ENCODE measurements around the gene NRK.
"Not testable (repeated sequence)": the region's sequence is repeated elsewhere in the genome, so short reads cannot be mapped to it uniquely, and the experiment has no call there.

Gene NRK

DNA sequence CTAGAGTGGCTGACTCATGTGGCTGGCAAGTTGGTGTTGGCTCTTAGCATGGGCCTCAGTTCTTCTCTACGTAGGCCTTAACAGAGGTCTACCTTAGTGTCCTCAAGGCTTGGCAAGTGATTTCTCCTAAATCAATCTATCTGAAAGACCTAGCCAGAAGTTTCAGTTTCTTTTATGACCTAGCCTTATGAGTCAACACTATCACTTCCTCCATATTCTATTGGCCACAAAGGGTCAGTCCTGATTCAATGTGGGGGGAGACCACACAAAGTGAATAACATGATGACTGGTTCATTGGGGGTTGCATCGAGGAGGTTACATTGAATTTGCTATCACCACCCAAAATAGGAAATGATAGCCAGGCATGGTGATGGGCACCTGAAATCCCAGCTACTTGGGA is 5.8 kb upstream of the NRK start:
- no peak for DNase-seq (ENCODE audit: low read depth)
- TF ChIP-seq, protein P1, sequence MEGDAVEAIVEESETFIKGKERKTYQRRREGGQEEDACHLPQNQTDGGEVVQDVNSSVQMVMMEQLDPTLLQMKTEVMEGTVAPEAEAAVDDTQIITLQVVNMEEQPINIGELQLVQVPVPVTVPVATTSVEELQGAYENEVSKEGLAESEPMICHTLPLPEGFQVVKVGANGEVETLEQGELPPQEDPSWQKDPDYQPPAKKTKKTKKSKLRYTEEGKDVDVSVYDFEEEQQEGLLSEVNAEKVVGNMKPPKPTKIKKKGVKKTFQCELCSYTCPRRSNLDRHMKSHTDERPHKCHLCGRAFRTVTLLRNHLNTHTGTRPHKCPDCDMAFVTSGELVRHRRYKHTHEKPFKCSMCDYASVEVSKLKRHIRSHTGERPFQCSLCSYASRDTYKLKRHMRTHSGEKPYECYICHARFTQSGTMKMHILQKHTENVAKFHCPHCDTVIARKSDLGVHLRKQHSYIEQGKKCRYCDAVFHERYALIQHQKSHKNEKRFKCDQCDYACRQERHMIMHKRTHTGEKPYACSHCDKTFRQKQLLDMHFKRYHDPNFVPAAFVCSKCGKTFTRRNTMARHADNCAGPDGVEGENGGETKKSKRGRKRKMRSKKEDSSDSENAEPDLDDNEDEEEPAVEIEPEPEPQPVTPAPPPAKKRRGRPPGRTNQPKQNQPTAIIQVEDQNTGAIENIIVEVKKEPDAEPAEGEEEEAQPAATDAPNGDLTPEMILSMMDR (IDR thresholded peaks at IDR 0.05; ENCODE audit: low read depth, low read length, missing control alignments), result no peak
- no peak overlapping the region for H3K4me3 ChIP-seq (ENCODE audit: low read depth, low read length)

DNA sequence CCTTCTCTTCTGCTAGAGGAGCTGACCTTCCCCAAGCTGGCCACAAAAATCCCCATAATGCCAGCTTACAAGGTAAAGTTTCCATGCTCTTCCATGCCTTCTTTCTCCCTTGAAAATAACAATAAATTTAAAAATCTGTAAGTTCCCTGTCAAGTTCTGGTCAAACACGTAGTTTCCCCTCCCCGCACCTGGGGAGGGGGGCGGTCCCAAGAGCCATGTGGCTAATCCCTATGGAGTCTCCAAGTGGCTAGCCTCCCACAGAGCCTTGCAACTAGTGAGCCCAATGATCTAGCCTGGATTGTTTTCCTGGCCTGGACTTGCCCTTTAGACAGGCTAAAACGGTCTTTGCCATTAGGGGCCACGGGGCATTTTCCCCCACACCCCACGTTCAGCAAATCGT is 2.1 kb upstream of the NRK start:
- no peak overlapping the region for H3K4me3 ChIP-seq (ENCODE audit: low read depth, low read length)

DNA sequence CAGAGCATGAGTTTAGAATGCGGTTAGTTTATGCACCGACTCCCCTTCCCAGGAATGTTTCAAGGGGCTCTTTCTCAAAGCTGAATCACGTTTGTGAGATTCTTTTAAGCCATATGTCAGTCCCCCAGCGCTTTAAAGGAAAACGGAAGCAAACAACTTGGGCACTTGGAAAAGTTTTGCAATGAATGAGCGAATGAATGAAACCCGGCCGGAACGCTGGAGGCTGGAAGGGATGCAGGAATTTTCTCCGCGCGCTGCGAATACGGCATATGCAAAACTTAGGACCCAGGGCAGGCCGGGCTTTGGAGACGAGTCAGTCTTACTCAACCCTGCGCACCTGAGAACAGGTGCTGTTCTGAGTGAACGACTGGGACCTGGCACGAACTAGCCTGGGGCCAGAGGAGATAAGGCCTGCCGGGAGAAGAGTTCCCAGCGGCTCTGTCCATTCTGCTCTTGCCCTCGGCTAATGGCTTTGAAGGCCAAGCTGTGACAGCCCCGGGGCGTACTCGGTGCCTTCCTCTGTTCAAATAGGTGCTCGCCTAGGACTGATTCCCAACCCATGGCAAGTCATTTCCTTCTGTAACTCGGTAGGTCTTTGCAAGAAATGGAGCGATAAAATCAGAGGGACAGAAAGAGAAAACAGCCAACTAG is 743 bp upstream of the NRK start:
- no peak overlapping the region for H3K4me3 ChIP-seq (ENCODE audit: low read depth, low read length)
- TF ChIP-seq, protein P1 (IDR thresholded peaks at IDR 0.05; ENCODE audit: low read depth, low read length, missing control alignments), result no peak
- DNase-seq (ENCODE audit: low read depth), result no peak

More for the DNA sequence above, 2.1 kb upstream of the NRK start:
- no peak for DNase-seq (ENCODE audit: low read depth)
- TF ChIP-seq, protein P1 (IDR thresholded peaks at IDR 0.05; ENCODE audit: low read depth, low read length, missing control alignments), result no peak

DNA sequence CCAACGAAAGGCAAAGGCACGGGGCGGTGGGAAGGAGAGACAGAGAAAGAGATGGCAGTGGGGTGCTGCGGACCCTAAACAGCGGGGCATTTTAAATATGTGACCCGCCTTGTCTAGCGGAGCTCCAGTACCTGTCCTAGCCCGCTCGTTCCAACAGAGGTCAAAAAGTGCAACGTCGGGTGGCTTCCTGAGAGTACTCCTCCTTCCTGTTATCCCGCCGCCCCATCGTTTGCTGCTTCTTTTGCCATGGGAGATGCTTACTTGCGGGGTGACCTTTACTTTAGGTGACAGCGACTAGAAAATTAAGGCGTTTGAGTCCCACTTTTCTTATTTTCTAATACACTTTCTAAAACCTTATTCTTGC is 735 bp downstream of the NRK start:
- no peak overlapping the region for H3K4me3 ChIP-seq (ENCODE audit: low read depth, low read length)
- TF ChIP-seq, protein P1 (IDR thresholded peaks at IDR 0.05; ENCODE audit: low read depth, low read length, missing control alignments), result no peak
- no peak for DNase-seq (ENCODE audit: low read depth)

DNA sequence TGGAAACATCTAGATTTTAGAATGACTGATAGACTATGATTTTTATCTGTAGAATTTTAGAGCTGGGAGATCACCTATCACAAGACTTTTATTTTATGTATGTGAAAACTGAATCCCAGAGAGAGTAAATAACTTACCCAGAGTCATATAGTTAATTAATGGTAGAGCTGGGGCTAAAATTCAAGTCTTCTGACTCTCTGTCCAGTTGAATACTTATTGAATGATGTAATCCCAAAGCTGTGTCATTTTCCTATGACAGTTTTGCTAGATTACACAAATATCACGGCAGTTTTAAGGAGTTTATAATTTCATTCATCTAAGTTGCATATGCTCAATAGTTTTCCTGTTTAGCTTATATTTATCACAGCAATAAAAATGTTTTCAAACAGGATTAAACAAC is 6.7 kb downstream of the NRK start:
- H3K4me3 ChIP-seq (ENCODE audit: low read depth, low read length), result no peak overlapping the region
- TF ChIP-seq, protein P1 (IDR thresholded peaks at IDR 0.05; ENCODE audit: low read depth, low read length, missing control alignments), result no peak
- DNase-seq (ENCODE audit: low read depth), result no peak

DNA sequence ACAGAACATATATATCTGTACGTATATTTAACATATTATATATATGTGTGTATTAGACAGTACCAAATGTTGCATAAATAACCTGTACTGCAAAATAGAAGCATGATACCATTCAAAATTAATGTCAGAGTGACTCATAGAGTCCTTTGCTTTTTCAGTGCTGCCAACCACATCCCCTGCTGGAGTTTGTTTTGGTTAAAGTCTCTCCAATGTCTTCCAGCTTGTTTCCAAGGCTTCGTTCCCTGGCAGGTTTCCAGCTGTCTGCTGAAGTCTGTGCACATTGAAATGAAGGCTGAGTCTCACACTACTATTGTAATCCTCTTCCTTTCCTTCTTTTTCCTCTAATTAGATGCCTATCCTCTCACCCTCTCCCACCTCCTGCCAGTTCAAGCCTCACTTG is 14.9 kb downstream of the NRK start:
- DNase-seq (ENCODE audit: low read depth), result no peak
- TF ChIP-seq, protein P1 (IDR thresholded peaks at IDR 0.05; ENCODE audit: low read depth, low read length, missing control alignments), result no peak

DNA sequence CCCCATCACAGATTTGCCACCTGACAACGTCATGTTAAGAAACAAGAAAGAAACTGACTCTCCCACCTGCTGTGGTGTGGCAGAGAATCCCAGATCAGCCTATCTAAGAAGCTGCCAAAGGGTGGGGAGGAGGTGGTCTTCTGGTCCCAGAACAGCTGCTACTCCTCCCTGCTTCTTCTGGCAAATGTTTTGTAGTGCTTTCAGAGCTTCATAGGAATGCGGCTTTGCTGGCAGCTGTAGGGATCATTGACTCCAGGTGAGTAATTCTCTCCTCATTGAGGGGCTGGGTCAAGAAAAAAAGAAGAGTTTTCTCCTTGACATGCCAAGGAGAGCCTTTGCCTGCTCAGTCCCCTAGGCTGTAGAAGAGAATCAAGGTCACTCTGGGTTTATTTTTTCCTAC is 23.3 kb downstream of the NRK start:
- DNase-seq (ENCODE audit: low read depth), result no peak
- TF ChIP-seq, protein P1 (IDR thresholded peaks at IDR 0.05; ENCODE audit: low read depth, low read length, missing control alignments), result no peak
- H3K4me3 ChIP-seq (ENCODE audit: low read depth, low read length), result no peak overlapping the region

More for the DNA sequence above, 14.9 kb downstream of the NRK start:
- no peak overlapping the region for H3K4me3 ChIP-seq (ENCODE audit: low read depth, low read length)

DNA sequence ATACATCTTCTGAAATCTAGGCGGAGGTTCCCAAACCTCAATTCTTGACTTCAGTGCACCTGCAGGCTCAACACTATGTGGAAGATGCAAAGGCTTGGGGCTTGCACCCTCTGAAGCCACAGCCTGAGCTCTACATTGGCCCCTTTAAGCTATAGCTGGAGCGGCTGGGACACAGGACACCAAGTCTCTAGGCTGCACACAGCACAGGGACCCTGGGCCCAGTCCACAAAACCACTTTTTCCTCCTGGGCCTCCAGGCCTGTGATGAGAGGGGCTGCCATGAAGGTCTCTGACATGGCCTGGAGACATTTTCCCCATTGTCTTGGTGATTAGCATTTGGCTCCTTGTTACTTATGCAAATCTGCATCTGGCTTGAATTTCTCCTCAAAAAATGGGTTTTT is 27.8 kb downstream of the NRK start:
- not testable (repeated sequence) for H3K4me3 ChIP-seq (ENCODE audit: low read depth, low read length); DNase-seq (ENCODE audit: low read depth)
